K562 (cell line): Measurements from ENCODE around the gene TMEM237. TPM values are rescaled to one million over a fixed set of nuclear protein-coding genes. Genes with fewer than 3 reads are reported as not detected.

ENCODE experiments used
- ATAC-seq: fragments of 200-7000 bp; cut with Tn5 transposase; 3 replicates; pipeline ENCODE4 v1.9.1; 2020; ENCODE audit warnings: moderate library complexity
- BruUV-seq: library from RNA; stranded (reverse); fragments of 400-500 nt; replicated peaks from 2 replicates; lab custom pipeline; 2021; lab: Mats Ljungman, UMichigan
- CTCF ChIA-PET: fragments of 300-600 bp; formaldehyde crosslinking; extraction: SDS; loops from one replicate; lab custom pipeline; 2021; ENCODE audit warnings: low intra/inter-chr PET ratio; lab: Yijun Ruan, JAX
- POLR2A ChIA-PET: fragments of 300-600, 350-650 bp; sonication (Branson Sonifier 250); formaldehyde crosslinking; extraction: SDS; loops from one replicate; lab custom pipeline; 2021; ENCODE audit warnings: antibody characterized with exemption, inconsistent platforms; lab: Yijun Ruan, JAX
- DNase-seq, 4 experiments: peaks; one replicate each; pipeline versions ENCODE4 v3.0.0 to v3.0.0-alpha.2; 2011 to 2018; ENCODE audit warnings: low spot score in 3 of 4, mixed read lengths in 3 of 4; ENCODE audit errors: extremely low read depth in 1 of 4
- FAIRE-seq: peaks from 2 replicates; lab custom pipeline; 2011; peaks lifted over from hg19 to GRCh38; lab: Jason Lieb, UNC
- H2AFZ ChIP-seq: 2 replicates; pipeline ENCODE4 v1.6.0; 2011; ENCODE audit warnings: low read depth, low read length, control low read depth, inconsistent platforms
- H3K27ac ChIP-seq: fragments of 200-600 bp; 3 replicates; pipeline ENCODE4 v1.8.0; 2011; ENCODE audit warnings: low read depth, mild to moderate bottlenecking, control low read depth, inconsistent platforms, low read length, moderate library complexity, mixed read lengths; ENCODE audit errors: extremely low read depth
- H3K27me3 ChIP-seq, 2 experiments: fragments of 300-600 bp in 1 of 2; 2 replicates in 1 of 2; 3 replicates in 1 of 2; pipeline versions ENCODE4 v1.6.0 to v1.8.0; 2011; ENCODE audit warnings: inconsistent platforms in 2 of 2, low read length in 2 of 2, mild to moderate bottlenecking in 1 of 2, mixed read lengths in 1 of 2, moderate library complexity in 1 of 2; ENCODE audit not compliant: control insufficient read depth in 2 of 2, insufficient read depth in 2 of 2
- H3K36me3 ChIP-seq: fragments of 300-600 bp; 3 replicates; pipeline ENCODE4 v1.8.0; 2011; ENCODE audit warnings: mild to moderate bottlenecking, low read length, inconsistent platforms; ENCODE audit not compliant: control insufficient read depth, insufficient read depth
- H3K4me1 ChIP-seq, 2 experiments: fragments of 200-600 bp in 1 of 2; replicated peaks in 1 of 2; 2 replicates in 1 of 2; 3 replicates in 1 of 2; pipeline versions ENCODE4 v1.5.1 to v1.8.0; 2011; ENCODE audit warnings: inconsistent platforms in 2 of 2, low read length in 2 of 2, mild to moderate bottlenecking in 1 of 2, mixed read lengths in 1 of 2, moderate library complexity in 1 of 2; ENCODE audit not compliant: control insufficient read depth in 2 of 2, insufficient read depth in 2 of 2
- H3K4me2 ChIP-seq: 2 replicates; pipeline ENCODE4 v1.6.1; 2011; ENCODE audit warnings: low read length, control low read depth, inconsistent platforms, mixed read lengths; ENCODE audit not compliant: insufficient read depth
- H3K4me3 ChIP-seq: fragments of 200-600 bp; sonication (generic), shearing (Covaris generic); 2 replicates; pipeline ENCODE4 v1.5.1; 2016; ENCODE audit warnings: control low read depth, inconsistent platforms
- H3K79me2 ChIP-seq: fragments of 200-600 bp; 3 replicates; pipeline ENCODE4 v1.8.0; 2011; ENCODE audit warnings: low read length, inconsistent platforms; ENCODE audit not compliant: control insufficient read depth, insufficient read depth
- H3K9ac ChIP-seq, 2 experiments: 2 replicates each; pipeline versions ENCODE4 v1.6.0 to v1.6.1; 2011; ENCODE audit warnings: low read depth in 2 of 2, low read length in 2 of 2, control low read depth in 1 of 2, inconsistent platforms in 1 of 2, mild to moderate bottlenecking in 1 of 2, mixed read lengths in 1 of 2; ENCODE audit not compliant: insufficient read depth in 1 of 2
- H3K9me1 ChIP-seq: one replicate; pipeline ENCODE4 v1.6.0; 2011; ENCODE audit warnings: inconsistent platforms, mild to moderate bottlenecking, low read length, moderate library complexity; ENCODE audit not compliant: control insufficient read depth, insufficient read depth
- H3K9me3 ChIP-seq: replicated peaks from 2 replicates; pipeline ENCODE4 v1.5.1; 2011; ENCODE audit warnings: low read depth, low read length, inconsistent platforms; ENCODE audit not compliant: control insufficient read depth, insufficient read depth
- H4K20me1 ChIP-seq: replicated peaks from 2 replicates; pipeline ENCODE4 v1.6.1; 2011; ENCODE audit warnings: low read length, inconsistent platforms, mixed read lengths; ENCODE audit not compliant: control insufficient read depth, insufficient read depth
- AFF1 ChIP-seq, 2 experiments: fragments of 450-650 bp; IDR thresholded peaks; 2 replicates each; pipeline ENCODE4 v1.6.1; 2018; ENCODE audit warnings: mild to moderate bottlenecking in 2 of 2, low read depth in 1 of 2; ENCODE audit not compliant: partially characterized antibody in 2 of 2
- BCOR ChIP-seq: fragments of 450-650 bp; IDR thresholded peaks from 2 replicates; pipeline ENCODE4 v1.6.1; 2016
- KDM1A ChIP-seq, 2 experiments: fragments of 450-650 bp; IDR thresholded peaks; 2 replicates each; pipeline ENCODE4 v1.6.1; 2016; ENCODE audit warnings: mild to moderate bottlenecking in 2 of 2
- L3MBTL2 ChIP-seq: fragments of 450-650 bp; IDR thresholded peaks from 2 replicates; pipeline ENCODE4 v1.6.1; 2016; ENCODE audit warnings: mild to moderate bottlenecking, moderate library complexity
- MAZ ChIP-seq, 2 experiments: fragments of 450-650 bp in 1 of 2; sonication (generic) in 1 of 2; formaldehyde crosslinking; IDR thresholded peaks in 1 of 2; conservative IDR thresholded peaks in 1 of 2; 2 replicates each; pipeline versions ENCODE4 v1.4.0 to v1.5.0; 2020; ENCODE audit warnings: mild to moderate bottlenecking in 1 of 2, missing genetic modification reagents in 1 of 2
- WGBS: fragments of 100-300 bp; shearing (Covaris generic); methylation state at CpG from one replicate; pipeline ENCODE4 v1.1.6; 2016; ENCODE audit warnings: low coverage, mixed read lengths; ENCODE audit not compliant: insufficient coverage; ENCODE audit errors: missing lambda C conversion rate; 5-methylcytosine and 5-hydroxymethylcytosine counted together
- in situ Hi-C: fragments of 300-500 bp; cut with MboI; formaldehyde crosslinking; loops from 4 replicates; pipeline ENCODE4 v1.15.0; 2018; ENCODE audit warnings: inconsistent platforms, mixed read lengths
- intact Hi-C: fragments of 100-400 bp; cut with micrococcal nuclease; formaldehyde crosslinking; loops from 2 replicates; pipeline ENCODE4 v1.14.2; 2022
- polyA plus RNA-seq, 8 experiments: library from polyadenylated mRNA; depleted of rRNA in 4 of 8; stranded (reverse) in 5 of 8; unstranded in 3 of 8; fragments of >200 nt; fragmentation: Nextera tagmentation in 2 of 8; fragmentation: Illumina TruSeq in 1 of 8; extraction: Ambion mirVana in 2 of 8; extraction: Trizol in 1 of 8; gene quantifications; 2 replicates each; pipeline versions ENCODE4 v1.2.1 to v1.2.3, GENCODE V29; 2011 to 2014; ENCODE audit warnings: inconsistent platforms in 1 of 8, missing spikeins in 1 of 8
- total RNA-seq, 7 experiments: library from RNA; depleted of rRNA in 6 of 7; stranded (reverse); fragments of >200 nt in 6 of 7; fragmentation: Illumina TruSeq in 2 of 7; extraction: Trizol in 2 of 7; gene quantifications; 2 replicates each; pipeline versions ENCODE4 v1.2.1 to v1.2.3, GENCODE V29; 2011 to 2021; ENCODE audit warnings: low replicate concordance in 1 of 7

The TMEM237 gene
- total and polyA plus RNA-seq, 9 of the 15 experiments (the other 6 are each of a cell fraction or from before 2014, with no cell fraction given), result 6.2 to 25.6 (median 17.9) TPM

- TF ChIP-seq AFF1 (IDR thresholded peaks at IDR 0.05; ENCODE audit: low read depth in 1 of 2, partially characterized antibody in 2 of 2), result no peak
- TF ChIP-seq L3MBTL2, result 0 out of 2 replicates have a peak, but pooled peaks have one; percentile 8
- TF ChIP-seq MAZ (CRISPR knock-in tag; conservative IDR thresholded peaks at IDR 0.05 in 1 of 2, IDR thresholded peaks at IDR 0.05 in 1 of 2), result 0 out of 4 replicates have a peak, but pooled peaks of 1 of the 2 experiments have one; percentile 14
These were observed at the start of gene TMEM237 (continued) for GRCh38 chr2:201643216-201643890.

- H3K79me2 ChIP-seq, result no peaks in the 10 kb centered on the region
- H3K9me3 ChIP-seq, result no peaks in the 10 kb centered on the region
- WGBS, result 3% methylated on average over 3 of the region's 3 CpGs
- POLR2A ChIA-PET, result interaction anchor here (0.7 to 1.3 kb wide), 4 partner anchors 10 to 95 kb away, joined by 3 to 5 read pairs (median 4); partner anchors contain the start of gene ALS2
- no TSS peak for BruUV-seq
- no peaks in the 10 kb centered on the region for H3K9me1 ChIP-seq
- H3K4me2 ChIP-seq, result no peak overlapping the region
- no peak for ATAC-seq
- CTCF ChIA-PET, result no interaction called here
- TF ChIP-seq BCOR (no peak), KDM1A (IDR thresholded peaks at IDR 0.05) (peak; percentile 25 to 27; a peak in 1 of 4 replicates)
- TF ChIP-seq, all 486 proteins: peak for 1
- intact Hi-C loops, result no loop called here
- no peak overlapping the region for H3K9ac ChIP-seq
- H3K4me1 ChIP-seq, result no peaks in the 10 kb centered on the region
- H3K27me3 ChIP-seq, result peaks cover 0 to 16% of the 10 kb centered on the region in 2 experiments; a peak in 2 of 5 replicates
- FAIRE-seq (no peak), DNase-seq (no peak)
- no peaks in the 10 kb centered on the region for H3K36me3 ChIP-seq
- no peak overlapping the region for H2AFZ ChIP-seq
- H4K20me1 ChIP-seq, result no peaks in the 10 kb centered on the region
- H3K27ac ChIP-seq, result no peak overlapping the region
- in situ Hi-C loops, result no loop called here
- H3K4me3 ChIP-seq, result no peak overlapping the region
These were observed 41.9 kb upstream of the TMEM237 start for GRCh38 chr2:201685156-201685555.
